SW480 (cell line): ENCODE measurements around the gene TMOD3.

Source experiments
- DNase-seq: peaks from one replicate; pipeline ENCODE4 v3.0.0-alpha.2; 2016; ENCODE audit warnings: low spot score

Gene TMOD3

DNA sequence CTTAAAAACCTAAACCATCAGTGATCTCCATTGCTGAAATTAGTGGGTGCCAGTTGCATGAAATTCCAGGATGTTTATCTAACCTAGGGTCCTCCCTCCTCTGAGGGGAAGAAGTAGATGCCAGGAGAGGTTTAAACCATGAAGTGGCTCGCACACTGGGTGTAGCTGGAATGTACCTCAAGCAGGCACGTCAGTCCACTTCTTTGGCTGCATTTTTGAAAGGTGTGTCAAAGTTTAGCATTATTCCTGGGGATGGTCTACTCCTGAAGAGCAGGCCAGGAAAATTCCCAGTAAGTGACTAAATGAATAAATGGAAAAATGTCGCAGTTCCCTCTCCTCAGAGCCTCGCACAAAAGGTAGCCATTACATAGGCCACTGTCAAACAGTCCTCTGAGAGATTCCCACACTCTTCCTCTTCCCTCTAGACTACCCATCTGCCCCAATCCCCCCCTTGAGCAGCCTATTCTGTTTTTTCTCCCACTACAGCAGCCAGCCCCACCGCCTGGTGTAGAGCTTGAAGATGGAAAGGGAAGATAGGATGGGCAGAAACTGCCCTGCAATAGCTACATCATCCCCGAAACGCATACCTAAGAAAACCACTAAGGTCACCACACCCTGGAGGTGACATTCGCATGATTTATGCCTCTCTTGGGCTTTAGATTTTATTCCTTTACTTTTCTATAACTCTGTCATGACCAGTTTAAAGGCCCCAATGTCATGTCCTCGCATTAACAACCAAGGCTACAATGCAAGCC is 655 bp upstream of the TMOD3 start:
- peak; percentile 59 for DNase-seq

GRCh38 chr15:51830276-51830806 is 888 bp downstream of the TMOD3 start:
- DNase-seq: peak; percentile 53

DNA sequence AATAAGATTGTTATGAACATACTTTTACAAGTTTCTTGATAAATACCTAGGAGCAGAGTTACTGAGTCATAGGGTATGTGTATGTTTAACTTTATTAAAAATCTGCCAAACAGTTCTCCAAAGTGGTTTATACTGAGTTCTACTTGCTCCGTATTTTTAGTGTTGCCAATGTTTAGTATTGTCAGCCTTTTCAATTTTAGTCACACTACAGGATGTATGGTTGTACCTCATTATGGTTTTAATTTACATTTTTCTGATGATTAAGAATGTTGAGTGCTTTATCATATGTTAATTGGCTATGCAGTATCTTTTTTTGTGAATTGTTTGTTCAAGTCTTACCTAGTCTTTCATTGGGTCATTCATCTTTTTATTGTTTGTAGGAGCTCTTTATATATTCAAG is 4.3 kb downstream of the TMOD3 start:
- no peak for DNase-seq

GRCh38 chr15:51837792-51838251 is 8.4 kb downstream of the TMOD3 start:
- peak; percentile 22 for DNase-seq

DNA sequence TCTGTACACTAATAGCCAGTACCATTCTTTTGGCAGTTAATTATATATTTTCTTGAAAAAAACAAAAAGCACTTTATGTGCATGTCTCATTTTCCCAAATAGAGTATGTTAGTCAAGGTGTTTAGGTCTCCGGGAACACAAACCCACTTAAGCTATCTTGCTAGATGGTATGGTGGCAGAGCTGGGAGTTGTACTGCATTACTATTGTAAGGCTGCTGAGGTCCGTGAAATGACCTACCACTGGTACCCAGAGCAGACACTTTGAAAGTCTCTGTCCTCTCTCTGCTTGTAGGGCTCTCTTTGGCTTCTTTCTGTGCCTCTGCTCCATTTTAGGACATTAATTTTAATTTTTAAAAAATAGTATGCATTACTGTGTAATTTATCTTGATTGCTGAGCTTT is 8.8 kb downstream of the TMOD3 start:
- no peak for DNase-seq

GRCh38 chr15:51840692-51841091 is 11.2 kb downstream of the TMOD3 start:
- no peak for DNase-seq

DNA sequence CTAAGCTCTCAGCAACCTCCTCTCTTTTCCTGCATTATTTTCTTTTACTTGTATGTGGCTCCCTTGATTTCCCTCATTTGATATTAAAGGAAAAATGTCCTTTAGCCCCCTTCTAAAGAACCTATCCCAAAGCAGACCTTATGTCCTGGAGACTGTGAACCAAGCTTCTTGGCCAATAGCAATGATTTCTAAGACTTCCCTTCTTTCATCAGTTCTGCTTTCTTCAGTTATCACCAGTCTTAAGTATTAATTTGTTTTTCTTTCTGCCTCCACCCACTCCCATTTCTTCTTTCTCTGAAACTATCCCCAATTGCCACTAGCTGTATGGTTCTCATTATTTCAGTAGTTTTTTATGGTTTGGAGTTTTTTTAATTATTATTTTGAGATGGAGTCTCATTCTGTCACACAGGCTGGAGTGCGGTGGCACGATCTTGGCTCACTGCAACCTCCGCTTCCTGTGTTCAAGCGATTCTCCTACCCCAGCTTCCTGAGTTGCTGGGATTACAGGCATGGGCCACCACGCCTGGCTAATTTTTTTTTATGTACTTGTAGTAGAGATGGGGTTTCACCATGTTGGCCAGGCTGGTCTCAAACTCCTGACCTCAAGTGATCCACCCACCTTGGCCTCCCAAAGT is 12.1 kb downstream of the TMOD3 start:
- no peak for DNase-seq

GRCh38 chr15:51842265-51842664 is 12.8 kb downstream of the TMOD3 start:
- no peak for DNase-seq

GRCh38 chr15:51842852-51843737 is 13.6 kb downstream of the TMOD3 start:
- DNase-seq: no peak

DNA sequence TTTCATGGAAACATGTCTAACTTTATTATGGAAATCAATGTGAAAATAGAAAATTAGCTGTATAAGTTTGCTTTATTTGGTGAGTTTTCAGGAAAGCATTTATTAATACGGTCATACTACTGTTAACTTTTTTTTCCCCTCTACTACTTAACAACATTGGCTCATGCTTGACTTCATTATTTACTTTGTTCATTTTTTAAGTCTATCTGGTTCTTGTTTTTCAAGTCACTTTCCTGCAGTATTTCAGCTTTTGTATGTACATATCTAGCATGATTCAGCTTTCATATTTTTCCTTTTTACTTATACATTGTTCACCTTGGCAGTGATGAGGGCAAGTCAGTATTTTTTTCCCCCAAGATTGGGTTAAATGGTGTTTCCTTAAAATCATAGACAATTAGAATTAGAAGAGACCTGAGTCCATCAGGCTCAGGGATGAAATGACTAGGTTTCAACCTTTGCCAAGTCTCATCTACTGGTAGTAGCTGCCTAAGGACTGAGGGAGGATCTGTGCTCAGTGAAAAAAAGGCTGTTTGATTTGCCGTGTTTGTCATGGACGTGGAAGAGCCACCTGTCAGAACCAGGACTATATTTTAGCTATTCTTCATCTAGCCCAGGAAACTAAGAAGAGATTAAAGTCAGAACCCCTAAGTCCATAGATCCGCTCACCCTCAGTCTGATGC is 15.4 kb downstream of the TMOD3 start:
- DNase-seq: no peak

DNA sequence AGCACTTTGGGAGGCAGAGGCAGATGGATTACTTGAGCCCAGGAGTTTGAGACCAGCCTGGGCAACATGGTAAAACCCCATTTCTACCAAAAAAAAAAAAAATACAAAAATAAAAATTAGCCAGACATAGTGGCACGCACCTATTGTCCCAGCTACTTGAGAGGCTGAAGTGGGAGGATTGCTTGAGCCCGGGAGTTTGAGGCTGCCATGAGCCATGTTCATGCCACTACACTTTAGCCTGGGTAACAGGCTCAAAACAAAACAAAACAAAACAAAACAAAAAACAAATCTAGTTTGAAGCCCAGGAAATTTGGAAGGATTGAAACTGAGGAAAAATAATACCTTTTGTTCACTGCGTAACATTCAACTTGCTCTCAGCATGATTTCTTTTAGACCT is 16.6 kb downstream of the TMOD3 start:
- no peak for DNase-seq

DNA sequence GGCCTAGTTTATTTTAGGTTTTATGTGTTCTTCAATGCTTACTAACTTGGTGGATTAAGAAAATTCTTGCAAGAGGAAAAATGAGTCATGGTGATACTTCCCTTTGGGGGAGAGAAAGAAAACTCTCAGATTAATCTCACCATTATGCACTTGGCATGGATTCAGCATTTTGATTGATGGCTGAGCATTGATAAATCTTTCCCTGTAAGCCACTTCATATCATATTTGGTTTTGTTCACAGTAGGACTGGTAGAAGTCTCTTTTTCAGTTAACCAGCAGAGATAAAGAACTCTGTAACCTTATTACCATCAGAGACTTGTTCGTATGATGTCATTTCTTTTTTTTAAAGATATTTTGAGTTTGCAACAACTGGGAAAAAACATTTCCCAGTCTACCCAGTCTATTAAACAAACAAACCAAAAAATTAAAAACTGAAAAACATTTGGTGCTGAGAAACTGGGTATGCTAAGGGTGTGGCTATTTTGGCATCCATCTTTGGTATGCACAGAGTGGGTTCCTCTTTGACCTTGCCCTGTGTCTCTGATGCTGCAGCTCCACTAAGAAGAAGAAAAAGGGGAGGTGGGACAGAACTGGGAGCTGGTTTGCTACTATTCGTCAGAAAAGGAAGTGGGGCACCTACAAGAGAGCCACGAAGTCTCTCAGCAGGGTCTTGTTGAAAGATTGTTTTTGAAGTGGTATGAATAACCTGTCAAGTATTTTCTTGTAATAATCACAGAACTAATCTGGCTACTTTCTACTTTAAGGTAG is 17.2 kb downstream of the TMOD3 start:
- DNase-seq: no peak

DNA sequence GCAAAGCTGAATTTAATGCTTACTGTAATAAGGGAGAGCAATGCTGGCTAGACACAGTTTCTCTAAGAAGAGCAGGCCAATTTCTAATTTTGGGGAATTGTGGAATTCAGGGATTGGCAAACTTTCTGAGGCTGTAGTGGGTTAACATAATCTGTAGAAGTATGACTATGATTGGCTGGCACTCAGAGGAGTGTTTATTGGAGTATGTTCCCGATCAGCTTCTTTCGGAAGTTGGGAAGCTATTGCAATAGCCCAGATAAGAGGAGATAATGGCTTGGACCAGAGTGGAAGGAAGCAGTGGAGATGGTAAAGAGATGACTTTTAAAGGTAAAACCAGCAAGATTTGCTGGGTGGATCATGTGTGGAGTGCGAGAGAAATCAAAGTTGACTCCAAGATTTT is 19.4 kb downstream of the TMOD3 start:
- DNase-seq: no peak

DNA sequence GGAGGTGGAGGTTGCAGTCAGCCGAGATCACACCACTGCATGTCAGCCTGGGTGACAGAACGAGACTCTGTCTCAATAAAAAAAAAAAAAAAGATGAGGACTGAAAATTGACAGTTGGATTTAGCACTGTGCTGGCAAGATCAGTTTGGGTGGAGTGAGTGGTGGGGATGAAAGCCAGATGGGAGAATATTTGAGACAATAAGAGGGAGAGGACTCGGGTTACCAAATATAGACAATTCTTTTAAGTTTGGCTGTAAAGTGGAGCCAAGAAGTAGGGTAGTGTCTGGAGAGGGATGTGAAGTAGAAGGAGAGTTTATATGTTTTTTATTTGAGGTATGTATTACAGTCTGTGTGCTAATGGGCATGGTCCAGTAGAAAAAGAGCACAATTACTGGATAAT is 20.4 kb downstream of the TMOD3 start:
- DNase-seq: no peak

- DNase-seq: no peak
These were observed 24.5 kb downstream of the TMOD3 start for GRCh38 chr15:51853998-51854397.

DNA sequence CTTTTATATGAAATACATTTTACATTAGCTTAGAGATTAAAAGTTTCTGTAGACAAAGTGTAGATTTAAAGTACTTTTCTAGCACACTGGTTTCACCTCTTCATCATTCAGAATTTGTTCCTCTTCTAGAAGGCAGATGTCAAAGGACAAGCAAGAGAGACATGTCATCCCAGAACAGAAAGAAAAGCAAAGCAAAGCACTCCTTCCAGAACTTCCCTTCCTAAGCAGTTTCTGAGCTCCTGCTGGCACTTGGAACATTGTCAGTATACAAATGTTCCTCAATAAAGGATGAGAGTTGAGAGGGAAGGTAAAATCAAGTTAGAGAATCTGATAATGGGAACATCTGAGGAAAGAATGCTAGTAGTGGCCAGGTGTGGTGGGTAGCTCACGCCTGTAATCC is 26.2 kb downstream of the TMOD3 start:
- no peak for DNase-seq

DNA sequence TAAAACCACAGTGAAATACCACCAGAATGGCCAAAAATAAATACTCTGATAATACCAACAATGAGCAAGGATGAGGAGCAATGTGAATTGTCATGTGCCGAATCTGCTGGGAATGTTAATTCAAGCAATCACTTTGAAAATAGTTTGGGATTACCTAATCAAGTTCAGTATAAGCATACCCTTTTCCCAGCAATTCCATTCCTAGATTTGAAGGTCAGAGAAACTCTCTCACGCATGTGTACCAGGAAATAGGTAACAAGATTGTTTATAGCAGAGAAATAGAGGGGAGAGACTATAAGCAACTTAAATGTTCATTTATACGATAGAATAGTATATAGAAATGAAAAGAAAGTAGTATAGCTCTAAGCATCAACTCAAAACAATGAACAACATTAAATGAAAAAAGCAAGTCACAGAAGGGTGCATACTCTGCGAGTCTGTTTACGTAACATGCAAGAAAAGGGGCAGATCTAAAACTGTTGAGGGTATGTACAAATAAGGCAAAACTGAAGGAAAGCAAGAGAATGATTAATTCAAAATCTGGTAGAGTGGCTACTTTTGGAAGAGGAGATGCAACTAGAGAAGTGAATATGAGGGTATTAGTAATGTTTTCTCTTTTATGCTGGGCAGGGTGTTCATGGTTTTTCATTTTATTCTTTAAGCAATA is 27.4 kb downstream of the TMOD3 start:
- DNase-seq: no peak

GRCh38 chr15:51861557-51862359 is 32.3 kb downstream of the TMOD3 start:
- no peak for DNase-seq

DNA sequence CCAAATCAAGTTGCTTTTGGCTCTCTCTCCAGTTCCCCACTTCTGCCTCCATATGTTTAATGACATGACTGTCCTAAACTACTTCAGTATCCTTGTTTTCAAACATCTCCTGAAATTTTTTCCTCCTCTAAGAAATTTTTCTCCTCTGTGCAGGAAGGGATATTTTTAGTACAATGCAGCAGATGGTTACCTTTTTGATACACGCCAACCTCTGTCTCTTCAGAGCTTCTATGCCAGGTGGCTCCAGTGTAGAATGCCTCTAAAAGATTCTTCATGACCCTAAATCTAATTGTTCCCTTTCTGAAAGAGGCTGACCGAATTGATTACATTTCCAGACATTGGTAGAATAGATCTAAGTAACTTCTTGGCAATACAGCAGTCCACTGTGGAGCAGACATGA is 33.7 kb downstream of the TMOD3 start:
- DNase-seq: no peak
